OCI-LY3 (cell line): ENCODE results near the gene VPS45.

Experiments
- H2AFZ ChIP-seq: fragments of 200-600, 300-600 bp; shearing (Covaris generic); 2 replicates; pipeline ENCODE4 v1.6.0; 2014; ENCODE audit warnings: antibody characterized with exemption, low read depth, low read length
- H3K27ac ChIP-seq: fragments of 200-600, 300-600 bp; sonication (generic); 2 replicates; pipeline ENCODE4 v1.5.1; 2014; ENCODE audit warnings: mild to moderate bottlenecking, low read length, moderate library complexity, mixed read lengths
- H3K27me3 ChIP-seq: fragments of 200-600, 300-600 bp; sonication (generic); 2 replicates; pipeline ENCODE4 v1.6.1; 2014; ENCODE audit warnings: low read depth, low read length, mixed read lengths
- H3K36me3 ChIP-seq: fragments of 200-600, 300-600 bp; sonication (generic); replicated peaks from 2 replicates; pipeline ENCODE3; 2014; ENCODE audit warnings: low read depth, low read length, mixed read lengths
- H3K4me1 ChIP-seq: fragments of 300-600, 200-600 bp; sonication (generic); 2 replicates; pipeline ENCODE4 v1.6.1; 2014; ENCODE audit warnings: low read length, mixed read lengths
- H3K4me2 ChIP-seq: fragments of 200-600, 300-600 bp; sonication (generic); 2 replicates; pipeline ENCODE4 v1.6.1; 2014; ENCODE audit warnings: low read length, mixed read lengths
- H3K4me3 ChIP-seq: fragments of 300-600, 200-600 bp; sonication (generic); 2 replicates; pipeline ENCODE4 v1.5.1; 2014; ENCODE audit warnings: antibody characterized with exemption, mild to moderate bottlenecking, low read length, moderate library complexity
- H3K79me2 ChIP-seq: fragments of 300-600, 200-600 bp; shearing (Covaris generic); 2 replicates; pipeline ENCODE4 v1.6.1; 2014; ENCODE audit warnings: mild to moderate bottlenecking, low read length, mixed read lengths
- H3K9ac ChIP-seq: fragments of 300-600, 200-600 bp; shearing (Covaris generic); 2 replicates; pipeline ENCODE4 v1.6.0; 2014; ENCODE audit warnings: mild to moderate bottlenecking, low read length, moderate library complexity
- H3K9me3 ChIP-seq: fragments of 200-600, 300-600 bp; shearing (Covaris generic); 2 replicates; pipeline ENCODE4 v1.6.1; 2014; ENCODE audit warnings: low read length, mixed read lengths; ENCODE audit not compliant: insufficient read depth
- H4K20me1 ChIP-seq: fragments of 200-600, 300-600 bp; sonication (generic); 2 replicates; pipeline ENCODE4 v1.6.1; 2016; ENCODE audit warnings: low read length, mixed read lengths; ENCODE audit not compliant: insufficient read depth
- CTCF ChIP-seq: fragments of 200-600, 300-600 bp; sonication (generic); IDR thresholded peaks from 2 replicates; pipeline ENCODE4 v1.5.1; 2014; ENCODE audit warnings: antibody characterized with exemption, low read length, low read depth
- EZH2phosphoT487 ChIP-seq: fragments of 200-600 bp; shearing (Covaris generic); IDR thresholded peaks from 2 replicates; pipeline ENCODE4 v1.6.1; 2018; ENCODE audit warnings: antibody characterized with exemption, mixed run types, low read depth

VPS45 gene

GRCh38 chr1:150021191-150021694, 46.3 kb upstream of the VPS45 start:
- Histone ChIP-seq H3K9ac (no peak overlapping the region), H3K9me3 (no peaks in the 10 kb centered on the region), H2AFZ (no peak overlapping the region), H3K4me1 (peaks cover 14% of the 10 kb centered on the region), H3K27me3 (peaks cover 20% of the 10 kb centered on the region; the same call in 1 of the 2 replicates), H4K20me1 (no peaks in the 10 kb centered on the region), H3K4me2 (no peak overlapping the region), H3K79me2 (no peaks in the 10 kb centered on the region), H3K4me3 (no peak overlapping the region), H3K27ac (no peak overlapping the region), H3K36me3 (no peaks in the 10 kb centered on the region)
- no peak for TF ChIP-seq EZH2phosphoT487
- no peak for TF ChIP-seq CTCF

- no peaks in the 10 kb centered on the region for H3K9me3 ChIP-seq
- no peaks in the 10 kb centered on the region for H3K79me2 ChIP-seq
- peaks cover 14% of the 10 kb centered on the region for H3K4me1 ChIP-seq
- no peak overlapping the region for H3K27ac ChIP-seq
- H3K4me2 ChIP-seq = no peak overlapping the region
- H3K27me3 ChIP-seq = peaks cover 20% of the 10 kb centered on the region; the same call in 1 of the 2 replicates
- H3K9ac ChIP-seq = no peak overlapping the region
- H2AFZ ChIP-seq = no peak overlapping the region
- TF ChIP-seq EZH2phosphoT487 (no peak), CTCF (no peak)
- H3K4me3 ChIP-seq = no peak overlapping the region
- H4K20me1 ChIP-seq = no peaks in the 10 kb centered on the region
- H3K36me3 ChIP-seq = no peaks in the 10 kb centered on the region
Observed at GRCh38 chr1:150022357-150022756, 45.2 kb upstream of the VPS45 start.

GRCh38 chr1:150024156-150024555, 43.4 kb upstream of the VPS45 start:
- peaks cover 21% of the 10 kb centered on the region; the same call in 1 of the 2 replicates for H3K27me3 ChIP-seq
- no peak overlapping the region for H3K4me2 ChIP-seq
- H3K79me2 ChIP-seq = no peaks in the 10 kb centered on the region
- no peaks in the 10 kb centered on the region for H4K20me1 ChIP-seq
- H3K36me3 ChIP-seq = no peaks in the 10 kb centered on the region
- H3K4me3 ChIP-seq = no peak overlapping the region
- no peaks in the 10 kb centered on the region for H3K9me3 ChIP-seq
- H3K27ac ChIP-seq = no peak overlapping the region
- TF ChIP-seq CTCF (no peak), EZH2phosphoT487 (no peak)
- H2AFZ ChIP-seq = no peak overlapping the region
- no peaks in the 10 kb centered on the region for H3K4me1 ChIP-seq
- no peak overlapping the region for H3K9ac ChIP-seq

- H3K9ac ChIP-seq = no peak overlapping the region
- H3K79me2 ChIP-seq = no peaks in the 10 kb centered on the region
- no peaks in the 10 kb centered on the region for H3K4me1 ChIP-seq
- no peak overlapping the region for H3K4me2 ChIP-seq
- no peak overlapping the region for H2AFZ ChIP-seq
- no peak for TF ChIP-seq EZH2phosphoT487
- no peak for TF ChIP-seq CTCF
- no peak overlapping the region for H3K4me3 ChIP-seq
- H3K9me3 ChIP-seq = no peaks in the 10 kb centered on the region
- H3K27ac ChIP-seq = no peak overlapping the region
- H3K27me3 ChIP-seq = peaks cover 12% of the 10 kb centered on the region; the same call in 1 of the 2 replicates
- H4K20me1 ChIP-seq = no peaks in the 10 kb centered on the region
- H3K36me3 ChIP-seq = no peaks in the 10 kb centered on the region
Observed at GRCh38 chr1:150028322-150028721, 39.3 kb upstream of the VPS45 start.
